Stimulated activated CD4-positive, alpha-beta T cell treated with anti-CD3 and anti-CD28 coated beads, Interleukin-1b, Interleukin-23, amount 100 ng/mL, for 24 hours (primary cell): ENCODE results near the gene SLC8A2.

Experiments
- DNase-seq, 4 experiments: peaks; one replicate each; pipeline ENCODE4 v3.0.0-alpha.2; 2020; ENCODE audit warnings: low read depth in 4 of 4, low spot score in 1 of 4

The SLC8A2 gene

GRCh38 chr19:47432091-47432490, 39.6 kb downstream of the SLC8A2 start:
- DNase-seq, result no peak

DNA sequence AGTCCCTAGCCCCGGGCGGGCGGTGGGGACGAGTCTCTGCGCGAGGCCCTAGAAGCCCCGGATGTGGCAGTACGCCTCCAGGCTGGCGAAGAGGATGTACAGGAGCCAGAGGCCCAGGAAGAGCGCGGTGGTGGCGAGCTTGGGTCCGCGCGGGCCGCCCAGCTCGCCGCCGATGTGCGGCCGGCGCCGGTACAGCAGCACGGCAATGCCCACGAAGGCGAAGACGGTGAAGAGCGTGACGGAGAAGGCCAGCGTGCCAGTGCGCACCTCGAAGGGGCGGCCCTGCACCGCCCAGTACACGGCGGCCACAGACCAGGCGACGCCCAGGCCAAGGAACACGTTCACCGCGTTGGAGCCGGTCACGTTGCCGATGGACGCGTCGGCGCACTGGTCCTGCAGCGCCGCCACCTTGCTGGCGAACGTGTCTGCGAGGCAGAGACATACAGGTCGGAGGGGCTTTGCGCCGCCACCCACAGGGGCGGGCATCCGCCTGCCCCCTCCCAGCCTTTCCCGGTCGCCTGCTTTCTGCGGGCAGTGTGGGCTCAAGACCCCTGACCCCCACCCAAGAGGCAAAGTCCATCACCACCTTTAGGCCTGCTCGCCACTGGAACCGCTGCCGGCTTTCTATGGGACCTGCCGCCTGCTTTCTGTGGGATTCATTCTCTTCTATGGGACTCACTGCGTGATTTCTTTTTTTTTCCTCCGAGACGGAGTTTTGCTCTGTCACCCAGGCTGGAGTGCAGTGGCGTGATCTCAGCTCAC, 41.5 kb downstream of the SLC8A2 start:
- no peak for DNase-seq

DNA sequence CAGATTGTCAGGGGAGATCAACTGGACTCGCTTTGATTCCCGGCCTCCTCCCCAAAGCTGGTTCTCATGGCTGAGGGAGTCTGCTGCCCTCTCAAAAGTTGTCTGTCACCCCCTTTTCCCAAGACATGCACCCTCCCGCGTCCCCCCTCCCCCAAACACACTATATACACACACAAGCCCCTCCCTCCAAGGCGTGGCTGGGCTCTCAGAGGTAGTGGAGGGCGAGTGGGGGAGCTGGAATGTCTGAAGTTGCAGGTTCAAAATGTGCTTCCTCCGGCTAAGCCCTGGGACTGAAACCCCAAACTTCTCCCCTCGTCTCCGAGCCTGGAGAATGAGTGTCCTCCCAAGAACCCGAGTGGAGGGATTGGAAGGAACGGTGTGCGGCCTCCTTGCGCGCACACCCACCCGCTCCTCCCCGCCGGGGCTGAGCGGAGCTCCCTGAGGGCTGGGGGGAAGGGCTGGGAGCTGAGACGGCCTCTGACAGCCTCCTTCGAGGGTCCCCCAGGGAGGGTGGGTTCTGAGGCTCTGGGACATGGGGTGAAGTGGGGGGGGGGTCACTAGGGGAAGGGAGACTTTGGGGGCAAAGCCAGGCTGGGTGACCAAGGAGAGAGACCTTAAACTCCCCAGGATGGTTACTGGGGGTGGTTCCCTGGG, 42.4 kb downstream of the SLC8A2 start:
- no peak for DNase-seq

DNA sequence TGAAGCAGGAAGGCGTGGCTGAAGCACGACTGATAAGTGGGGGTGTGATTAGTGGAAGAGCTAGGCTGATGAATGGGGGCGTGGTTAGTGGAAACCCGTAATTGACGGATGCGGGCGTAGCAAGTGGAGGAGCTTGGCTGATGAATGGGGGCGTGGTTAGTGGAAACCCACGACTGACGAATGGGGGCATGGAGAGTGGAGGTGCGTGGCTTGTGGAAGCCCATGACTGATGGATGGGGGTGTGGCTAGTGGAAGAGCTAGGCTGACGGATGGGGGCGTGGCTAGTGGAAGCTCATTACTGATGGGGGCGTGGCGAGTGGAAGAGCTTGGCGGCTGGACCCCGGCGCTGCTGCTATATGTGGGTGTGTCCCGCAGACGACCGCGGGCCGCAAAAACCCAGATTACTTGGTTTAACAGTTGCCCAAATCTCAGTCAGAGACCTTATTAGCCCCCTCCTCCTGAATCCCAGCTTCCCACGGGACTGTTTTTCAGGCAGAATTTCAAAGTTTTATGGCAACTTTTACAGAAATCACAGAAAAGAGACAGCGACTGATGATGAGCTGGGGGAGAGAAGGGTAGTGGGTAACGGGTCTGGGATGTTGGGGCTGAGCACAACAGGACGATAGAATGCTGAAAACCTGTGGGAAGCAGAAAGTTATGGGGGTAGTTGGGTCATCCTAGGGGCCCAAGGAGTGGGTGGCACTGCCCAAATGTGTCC, 43.4 kb downstream of the SLC8A2 start:
- DNase-seq, result peak; percentile 53 to 88 (median 63)

- DNase-seq, result peak; percentile 40 to 66 (median 54)
Measured at GRCh38 chr19:47427241-47428176, 44.2 kb downstream of the SLC8A2 start.

DNA sequence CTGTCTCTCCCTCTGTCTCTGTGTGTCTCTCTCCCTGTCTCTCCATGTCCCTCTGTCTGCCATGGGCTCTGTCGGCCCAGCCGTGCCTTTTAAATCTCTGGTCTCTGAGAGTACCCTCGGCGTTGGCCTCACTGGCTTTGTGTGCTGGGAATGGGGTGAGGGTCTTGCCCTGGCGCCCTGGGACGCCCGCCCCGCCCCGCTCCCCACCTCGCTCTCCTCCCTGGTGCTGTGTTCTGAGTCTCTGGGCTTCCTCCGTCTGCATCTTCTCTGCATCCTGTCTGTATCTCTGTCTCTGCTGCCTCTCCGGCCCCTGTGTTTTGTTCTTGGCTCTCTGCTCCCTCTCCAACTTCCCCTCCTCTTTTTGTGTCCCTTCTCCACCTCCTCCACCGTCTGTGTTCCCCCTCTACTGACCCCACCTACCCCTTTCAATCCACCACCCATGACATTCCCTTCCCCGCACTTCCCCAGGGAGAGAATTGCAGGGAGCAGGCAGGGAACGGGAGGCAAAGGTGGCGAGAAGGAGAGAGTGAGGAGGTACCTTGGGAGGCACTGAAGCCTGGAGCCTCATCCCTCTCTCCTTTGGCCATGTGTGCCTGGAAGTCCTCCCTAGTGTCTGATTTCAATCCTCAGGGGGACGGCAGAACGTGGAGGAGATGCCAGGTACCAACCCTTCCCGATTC, 48.4 kb downstream of the SLC8A2 start:
- no peak for DNase-seq

DNA sequence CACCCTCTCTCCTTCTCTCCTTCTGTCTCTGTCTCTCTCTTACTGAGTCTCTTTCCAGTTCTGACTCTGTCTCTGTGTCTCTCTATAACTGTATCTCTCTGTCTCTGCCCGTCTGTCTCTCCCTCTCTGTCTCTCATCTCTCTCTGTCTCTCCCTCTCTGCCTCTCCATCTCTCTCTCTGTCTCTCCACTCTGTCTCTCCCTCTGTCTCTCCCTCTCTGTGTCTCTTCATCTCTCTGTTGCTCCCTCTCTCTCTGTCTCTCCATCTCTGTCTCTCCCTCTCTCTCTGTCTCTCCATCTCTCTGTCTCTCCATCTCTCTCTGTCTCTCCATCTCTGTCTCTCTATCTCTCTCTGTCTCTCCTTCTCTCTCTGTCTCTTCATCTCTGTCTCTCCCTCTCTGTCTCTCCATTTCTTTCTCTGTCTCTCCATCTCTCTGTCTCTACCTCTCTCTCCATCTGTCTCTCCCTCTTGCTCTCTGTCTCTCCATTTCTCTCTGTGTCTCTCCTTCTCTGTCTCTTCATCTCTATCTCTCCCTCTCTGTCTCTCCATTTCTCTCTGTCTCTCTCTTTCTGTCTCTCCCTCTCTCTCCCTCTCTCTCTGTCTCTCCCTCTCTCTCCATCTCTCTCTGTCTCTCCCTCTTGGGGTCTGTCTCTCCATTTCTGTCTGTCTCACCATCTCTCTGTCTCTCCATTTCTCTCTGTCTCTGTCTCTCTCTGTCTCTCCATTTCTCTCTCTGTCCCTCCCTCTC, 49.1 kb downstream of the SLC8A2 start:
- DNase-seq, result no peak

DNA sequence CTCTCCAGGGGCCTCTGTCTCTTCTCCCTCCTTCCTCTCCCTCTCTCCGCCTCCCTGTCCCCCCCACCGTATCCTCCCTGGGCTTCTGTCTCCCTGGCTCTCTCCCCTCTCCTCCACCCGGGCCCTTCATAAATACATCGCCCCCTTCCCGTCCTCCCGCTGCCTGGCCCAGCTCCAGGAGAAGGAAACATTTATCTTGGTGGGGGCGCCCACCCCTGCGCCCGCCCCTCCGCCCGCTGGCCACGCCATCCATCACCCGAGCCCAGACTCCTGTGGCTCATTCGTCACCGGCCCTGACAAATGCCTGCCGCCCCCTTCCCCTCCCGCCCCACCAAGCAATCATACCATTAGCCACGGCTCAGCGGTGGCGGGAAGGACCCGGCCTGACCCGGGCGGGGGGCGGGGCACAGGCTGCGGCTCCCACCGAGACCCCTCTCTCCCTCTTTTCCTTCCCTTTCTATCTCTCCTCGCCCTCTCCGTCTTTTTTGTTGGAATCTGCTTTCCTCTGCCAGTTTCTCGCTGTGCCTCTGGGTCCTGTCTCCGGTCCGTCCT, 49.8 kb downstream of the SLC8A2 start:
- DNase-seq, result no peak

DNA sequence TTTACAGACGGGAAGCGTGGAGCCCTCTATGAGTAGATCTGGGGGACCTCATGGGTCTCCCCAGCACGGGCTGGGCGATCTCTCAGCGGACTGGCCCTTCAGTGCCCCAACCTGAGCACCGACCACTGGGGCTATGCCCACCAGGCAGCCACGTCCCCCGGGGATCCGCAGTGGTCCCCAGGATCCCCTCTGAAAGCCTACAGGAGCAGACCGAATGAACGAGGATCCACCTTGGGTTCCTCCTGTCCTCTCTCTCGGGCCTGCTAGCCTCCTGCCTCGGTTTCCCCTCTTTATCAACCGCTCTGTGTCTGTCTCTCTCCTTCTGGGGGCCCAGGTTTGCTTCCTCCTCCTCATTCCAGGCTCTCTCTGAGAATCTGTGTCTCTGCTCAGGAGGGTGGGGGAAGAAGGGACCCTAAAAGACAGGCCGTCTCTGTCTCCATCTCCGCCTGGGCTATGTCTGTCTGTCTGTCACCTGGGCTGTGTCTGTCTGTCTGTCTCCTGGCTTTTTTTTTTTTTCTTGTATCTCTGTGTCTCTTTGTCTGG, 50.4 kb downstream of the SLC8A2 start:
- DNase-seq, result no peak

DNA sequence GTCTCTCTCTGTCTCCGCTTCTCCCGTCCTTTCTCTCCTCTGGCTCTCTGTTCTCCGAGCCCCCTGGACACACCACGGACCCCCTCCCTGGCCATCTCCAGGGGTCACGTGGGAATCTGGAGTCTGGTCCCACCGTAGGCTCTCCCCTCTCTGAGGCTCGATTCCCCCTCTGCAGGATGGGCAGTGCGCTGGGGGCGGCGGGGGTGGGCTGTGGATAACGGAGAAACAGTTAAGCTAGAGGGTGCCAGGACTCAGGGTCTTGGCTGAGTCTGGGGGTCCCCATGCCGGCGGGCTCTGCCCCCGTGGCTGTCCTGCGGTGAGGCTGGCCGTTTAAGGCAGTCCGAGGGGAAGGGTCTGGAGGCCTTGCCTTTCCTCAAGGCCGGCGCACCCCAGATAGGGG, 51.9 kb downstream of the SLC8A2 start:
- DNase-seq, result no peak

DNA sequence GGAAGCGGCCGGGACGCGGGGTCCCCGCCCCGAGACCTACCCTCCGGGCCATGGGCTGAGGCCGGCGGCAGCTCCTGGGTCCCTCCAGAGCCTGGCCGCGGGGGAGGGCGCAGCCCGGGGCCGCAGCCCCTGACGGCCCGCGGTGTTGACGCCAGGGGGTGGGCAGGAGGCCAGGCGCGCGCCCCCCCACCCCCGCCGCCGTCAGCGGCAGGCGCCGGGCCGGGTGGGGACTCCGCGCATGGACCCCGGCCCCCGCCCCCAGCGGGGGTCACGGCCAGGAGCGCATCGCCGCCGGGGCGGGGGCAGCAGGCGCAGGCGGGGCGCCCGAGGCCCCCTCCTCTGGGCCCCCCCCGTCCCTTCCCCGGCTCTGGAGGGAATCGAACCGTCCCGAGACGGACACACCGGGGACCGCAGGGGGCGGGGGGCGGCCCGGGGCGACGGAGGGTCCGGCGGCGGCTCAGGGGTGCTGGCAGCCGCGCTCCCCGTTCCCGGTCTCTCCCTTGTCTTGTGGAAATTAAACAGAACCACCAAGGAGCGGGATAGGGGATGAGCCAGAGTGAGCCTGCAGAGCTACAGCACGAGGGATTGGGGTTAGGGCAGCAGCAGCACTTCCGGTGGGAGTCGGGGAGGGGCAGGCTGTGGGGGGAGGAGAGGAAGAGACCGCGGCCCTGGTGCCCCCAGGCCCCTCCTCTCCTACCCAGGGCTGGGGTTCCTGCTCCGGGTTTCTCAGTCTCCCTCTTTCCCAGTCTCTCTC, 52.5 kb downstream of the SLC8A2 start, which contains the start of gene MEIS3:
Gene MEIS3, minus strand, starts transcription at position 498 of the 754 bp plus-strand sequence. Its CDS starts 446 bp downstream, at position 52.
- DNase-seq, result no peak

DNA sequence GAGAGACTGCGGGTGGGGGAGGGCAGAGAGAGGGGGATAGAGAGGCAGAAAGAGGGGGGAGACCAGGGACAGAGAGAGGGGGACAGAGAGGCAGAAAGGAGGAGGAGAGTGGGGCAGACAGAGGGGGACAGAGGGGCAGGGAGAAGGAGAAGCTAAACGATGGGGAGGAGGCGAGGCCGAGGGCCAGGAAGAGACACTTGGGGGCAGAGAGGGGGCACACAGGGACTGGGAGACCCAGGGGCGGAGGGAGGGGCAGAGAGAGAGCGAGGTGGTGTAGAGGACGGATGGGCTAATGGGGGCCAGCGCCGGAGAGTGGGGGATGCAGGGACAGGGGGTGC, 53.0 kb downstream of the SLC8A2 start:
- DNase-seq, result no peak

GRCh38 chr19:47417746-47418691, 53.7 kb downstream of the SLC8A2 start:
- no peak for DNase-seq

DNA sequence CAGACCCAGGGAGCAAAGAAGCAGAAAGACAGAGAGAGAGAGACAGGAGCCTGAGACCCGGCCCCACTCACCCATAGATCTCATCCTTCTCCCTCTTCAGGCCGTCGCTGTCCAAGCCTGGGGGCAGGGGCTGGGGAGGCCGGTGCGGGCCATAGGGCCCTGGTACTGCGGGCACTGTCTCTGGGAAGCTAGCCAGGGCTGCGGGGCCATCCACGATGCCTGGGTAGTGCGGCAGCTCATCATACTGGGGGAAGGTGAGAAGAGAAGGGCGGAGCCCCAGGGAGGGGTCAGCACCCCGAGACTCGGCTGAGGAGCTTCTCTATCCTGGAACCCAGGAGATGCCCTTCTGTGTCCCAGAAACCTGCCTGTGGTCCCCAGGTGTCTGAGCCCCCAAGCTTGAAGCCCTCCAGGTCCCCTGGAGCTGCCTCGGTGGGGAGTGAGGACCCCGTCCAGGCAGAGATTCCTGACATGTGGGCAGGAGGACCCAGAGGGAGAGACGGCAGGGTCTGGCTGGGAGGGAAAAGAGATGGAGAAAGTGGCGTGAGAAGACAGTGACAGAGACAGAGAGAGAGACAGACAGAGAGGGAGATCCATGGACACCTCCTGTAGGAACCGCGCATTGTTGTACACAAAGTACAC, 54.5 kb downstream of the SLC8A2 start:
- no peak for DNase-seq

GRCh38 chr19:47416643-47416985, 55.1 kb downstream of the SLC8A2 start:
- DNase-seq, result no peak

- DNase-seq, result no peak
Measured at GRCh38 chr19:47415953-47416642, 55.6 kb downstream of the SLC8A2 start.
